HG03469 (cell line): Measurements from ENCODE around the gene BAZ2B.

ENCODE experiments used
- ATAC-seq: cut with Tn5 transposase; IDR thresholded peaks from one replicate; pipeline ENCODE4 v1.9.1; 2021; ENCODE audit warnings: mild to moderate bottlenecking, moderate library complexity, moderate number of reproducible peaks; ENCODE audit not compliant: unreplicated experiment

Gene BAZ2B

GRCh38 chr2:159349674-159350299 lies 266.6 kb downstream of the BAZ2B start:
- no peak for ATAC-seq

GRCh38 chr2:159326569-159327255 lies 289.6 kb downstream of the BAZ2B start:
- no peak for ATAC-seq

GRCh38 chr2:159322419-159322818 lies 293.9 kb downstream of the BAZ2B start:
- no peak for ATAC-seq

GRCh38 chr2:159317392-159318088 lies 298.8 kb downstream of the BAZ2B start:
- no peak for ATAC-seq

- no peak for ATAC-seq
These were observed 308.4 kb downstream of the BAZ2B start for GRCh38 chr2:159307942-159308341.

GRCh38 chr2:159300586-159300985 lies 315.8 kb downstream of the BAZ2B start:
- no peak for ATAC-seq

GRCh38 chr2:159298967-159299366 lies 317.4 kb downstream of the BAZ2B start:
- no peak for ATAC-seq

GRCh38 chr2:159297042-159297707 lies 319.2 kb downstream of the BAZ2B start:
- ATAC-seq, result no peak

- ATAC-seq, result no peak
These were observed 324.2 kb downstream of the BAZ2B start for GRCh38 chr2:159292157-159292556.

- no peak for ATAC-seq
These were observed 325.9 kb downstream of the BAZ2B start for GRCh38 chr2:159290289-159290907.

- ATAC-seq, result no peak
These were observed 328.6 kb downstream of the BAZ2B start for GRCh38 chr2:159287733-159288132.

GRCh38 chr2:159286709-159287441 lies 329.5 kb downstream of the BAZ2B start:
- ATAC-seq, result peak; percentile 69

GRCh38 chr2:159285929-159286708 lies 330.2 kb downstream of the BAZ2B start, which contains the start of gene WDSUB1:
WDSUB1 (minus strand) TSS chr2:159286703; CDS start chr2:159283069, 3,634 bp downstream.
- ATAC-seq, result peak; percentile 25

- ATAC-seq, result no peak
These were observed 330.9 kb downstream of the BAZ2B start for GRCh38 chr2:159285433-159285832.

- no peak for ATAC-seq
These were observed 332.8 kb downstream of the BAZ2B start for GRCh38 chr2:159283529-159283928.

- ATAC-seq, result no peak
These were observed 335.3 kb downstream of the BAZ2B start for GRCh38 chr2:159281002-159281401.

GRCh38 chr2:159279700-159280099 lies 336.6 kb downstream of the BAZ2B start:
- ATAC-seq, result no peak

- ATAC-seq, result no peak
These were observed 341.2 kb downstream of the BAZ2B start for GRCh38 chr2:159275111-159275510.

GRCh38 chr2:159272156-159272555 lies 344.2 kb downstream of the BAZ2B start:
- ATAC-seq, result no peak
